ENCODE results near the gene TMEM100.

- TF ChIP-seq, protein P1, sequence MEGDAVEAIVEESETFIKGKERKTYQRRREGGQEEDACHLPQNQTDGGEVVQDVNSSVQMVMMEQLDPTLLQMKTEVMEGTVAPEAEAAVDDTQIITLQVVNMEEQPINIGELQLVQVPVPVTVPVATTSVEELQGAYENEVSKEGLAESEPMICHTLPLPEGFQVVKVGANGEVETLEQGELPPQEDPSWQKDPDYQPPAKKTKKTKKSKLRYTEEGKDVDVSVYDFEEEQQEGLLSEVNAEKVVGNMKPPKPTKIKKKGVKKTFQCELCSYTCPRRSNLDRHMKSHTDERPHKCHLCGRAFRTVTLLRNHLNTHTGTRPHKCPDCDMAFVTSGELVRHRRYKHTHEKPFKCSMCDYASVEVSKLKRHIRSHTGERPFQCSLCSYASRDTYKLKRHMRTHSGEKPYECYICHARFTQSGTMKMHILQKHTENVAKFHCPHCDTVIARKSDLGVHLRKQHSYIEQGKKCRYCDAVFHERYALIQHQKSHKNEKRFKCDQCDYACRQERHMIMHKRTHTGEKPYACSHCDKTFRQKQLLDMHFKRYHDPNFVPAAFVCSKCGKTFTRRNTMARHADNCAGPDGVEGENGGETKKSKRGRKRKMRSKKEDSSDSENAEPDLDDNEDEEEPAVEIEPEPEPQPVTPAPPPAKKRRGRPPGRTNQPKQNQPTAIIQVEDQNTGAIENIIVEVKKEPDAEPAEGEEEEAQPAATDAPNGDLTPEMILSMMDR (IDR thresholded peaks at IDR 0.05): no peak
- TF ChIP-seq POLR2A (IDR thresholded peaks at IDR 0.05): no peak
Observed at GRCh38 chr17:55762086-55762858, 39.6 kb upstream of the TMEM100 start.

All from uterus (tissue), 2 donors.